Uterus (tissue), 2 donors: ENCODE measurements around the gene RBMS1.

ENCODE experiments used
- CTCF ChIP-seq, 4 experiments: fragments of 200-600 bp in 2 of 4; fragments of 450-650 bp in 2 of 4; sonication (generic) in 2 of 4; IDR thresholded peaks; one replicate each; pipeline ENCODE4 v1.5.1; 2016 to 2019; ENCODE audit warnings: antibody characterized with exemption in 4 of 4, mild to moderate bottlenecking in 2 of 4, moderate library complexity in 1 of 4
- POLR2A ChIP-seq, 2 donors: fragments of 450-650 bp; IDR thresholded peaks; one replicate each; pipeline ENCODE4 v1.6.1; 2016; ENCODE audit warnings: antibody characterized with exemption in 2 of 2, mild to moderate bottlenecking in 1 of 2, moderate library complexity in 1 of 2

- TF ChIP-seq CTCF (IDR thresholded peaks at IDR 0.05), result no peak
- TF ChIP-seq POLR2A (IDR thresholded peaks at IDR 0.05), result no peak
Measured at GRCh38 chr2:160479269-160479668, 14.3 kb downstream of the RBMS1 start.
